Nephron progenitor cell (in vitro differentiated cells): Measurements from ENCODE around the gene HPSE2.

ENCODE experiments used
- DNase-seq: peaks from one replicate; pipeline ENCODE4 v3.0.0; 2021
- H3K27ac Mint-ChIP-seq: 2 replicates; pipeline ENCODE4 v1.8.0; 2021; ENCODE audit warnings: mild to moderate bottlenecking, moderate library complexity, mixed read lengths
- H3K27me3 Mint-ChIP-seq: 2 replicates; pipeline ENCODE4 v1.8.0; 2021; ENCODE audit warnings: mild to moderate bottlenecking, low read depth, mixed read lengths; ENCODE audit not compliant: poor library complexity
- H3K36me3 Mint-ChIP-seq: 2 replicates; pipeline ENCODE4 v1.8.0; 2021; ENCODE audit warnings: low read depth, mixed read lengths
- H3K4me1 Mint-ChIP-seq: 2 replicates; pipeline ENCODE4 v1.8.0; 2021; ENCODE audit warnings: mixed read lengths
- H3K4me3 Mint-ChIP-seq: 2 replicates; pipeline ENCODE4 v1.8.0; 2021; ENCODE audit warnings: mild to moderate bottlenecking, moderate library complexity, mixed read lengths
- H3K9me3 Mint-ChIP-seq: 2 replicates; pipeline ENCODE4 v1.8.0; 2021; ENCODE audit warnings: mild to moderate bottlenecking, moderate library complexity, mixed read lengths
- CTCF ChIP-seq: fragments of 200-600 bp; sonication (generic); IDR thresholded peaks from 2 replicates; pipeline ENCODE4 v1.5.0; 2021; ENCODE audit warnings: antibody characterized with exemption

Gene HPSE2

GRCh38 chr10:98951269-98952000, 284.2 kb downstream of the HPSE2 start:
- no peaks in the 10 kb centered on the region for H3K9me3 Mint-ChIP-seq
- no peak for TF ChIP-seq CTCF
- H3K4me1 Mint-ChIP-seq: no peaks in the 10 kb centered on the region
- H3K27ac Mint-ChIP-seq: no peak overlapping the region
- H3K36me3 Mint-ChIP-seq: no peaks in the 10 kb centered on the region
- no peak for DNase-seq
- no peak overlapping the region for H3K4me3 Mint-ChIP-seq
- no peaks in the 10 kb centered on the region for H3K27me3 Mint-ChIP-seq

DNA sequence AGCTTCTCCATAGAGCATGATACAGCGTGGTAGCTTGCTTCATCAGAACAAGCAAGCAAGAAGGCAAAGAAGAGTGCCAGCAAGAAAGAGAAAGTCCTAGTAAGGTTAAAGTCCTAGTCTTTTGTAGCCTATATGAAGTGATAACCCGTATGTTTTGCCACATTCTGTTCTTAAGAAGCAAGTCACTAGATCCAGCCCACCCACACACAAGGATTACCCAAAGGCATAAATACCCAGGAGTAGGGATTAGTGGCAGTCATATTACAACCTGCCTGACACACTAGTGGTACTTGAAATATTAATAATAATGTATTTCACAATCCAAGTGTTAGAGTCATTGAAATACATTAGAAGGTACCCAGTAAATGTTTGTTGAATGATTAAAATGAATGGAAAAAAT, 285.5 kb downstream of the HPSE2 start:
- no peak for TF ChIP-seq CTCF
- no peak overlapping the region for H3K27ac Mint-ChIP-seq
- no peak for DNase-seq
- H3K9me3 Mint-ChIP-seq: no peaks in the 10 kb centered on the region
- no peaks in the 10 kb centered on the region for H3K36me3 Mint-ChIP-seq
- no peak overlapping the region for H3K4me3 Mint-ChIP-seq
- H3K27me3 Mint-ChIP-seq: no peaks in the 10 kb centered on the region
- H3K4me1 Mint-ChIP-seq: no peaks in the 10 kb centered on the region

GRCh38 chr10:98949306-98949705, 286.3 kb downstream of the HPSE2 start:
- no peak for TF ChIP-seq CTCF
- no peaks in the 10 kb centered on the region for H3K36me3 Mint-ChIP-seq
- H3K27ac Mint-ChIP-seq: no peak overlapping the region
- no peak overlapping the region for H3K4me3 Mint-ChIP-seq
- H3K27me3 Mint-ChIP-seq: no peaks in the 10 kb centered on the region
- H3K4me1 Mint-ChIP-seq: peaks cover 4% of the 10 kb centered on the region
- H3K9me3 Mint-ChIP-seq: no peaks in the 10 kb centered on the region
- DNase-seq: no peak

DNA sequence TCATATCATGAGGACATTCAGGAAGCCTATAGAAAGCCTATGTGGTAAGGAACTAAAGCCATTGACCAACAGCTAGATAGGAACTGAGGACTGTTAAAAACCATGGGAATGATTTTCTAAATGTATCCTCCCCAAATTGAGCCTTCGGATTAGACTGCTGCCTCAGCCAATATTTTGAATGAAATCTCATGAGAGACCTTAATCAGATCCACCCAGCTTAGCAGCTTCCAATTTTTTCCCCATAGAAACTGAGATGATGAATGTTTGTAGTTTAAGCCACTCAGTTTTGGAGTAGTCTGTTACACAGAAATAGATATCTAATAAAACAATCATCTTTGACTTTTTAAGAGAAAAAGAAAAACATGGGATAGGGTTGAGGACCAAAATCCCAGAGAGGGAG, 292.0 kb downstream of the HPSE2 start:
- Mint-ChIP-seq H3K4me3 (no peak overlapping the region), H3K36me3 (no peaks in the 10 kb centered on the region), H3K9me3 (peaks cover 3% of the 10 kb centered on the region), H3K27ac (no peak overlapping the region), H3K4me1 (peaks cover 4% of the 10 kb centered on the region), H3K27me3 (no peaks in the 10 kb centered on the region)
- no peak for TF ChIP-seq CTCF
- DNase-seq: no peak

- Mint-ChIP-seq H3K27me3 (no peaks in the 10 kb centered on the region), H3K4me3 (no peak overlapping the region), H3K9me3 (peaks cover 27% of the 10 kb centered on the region), H3K36me3 (no peaks in the 10 kb centered on the region), H3K27ac (no peak overlapping the region), H3K4me1 (no peaks in the 10 kb centered on the region)
- no peak for DNase-seq
- TF ChIP-seq CTCF: no peak
Measured at GRCh38 chr10:98929709-98930108, 305.9 kb downstream of the HPSE2 start.

- Mint-ChIP-seq H3K36me3 (no peaks in the 10 kb centered on the region), H3K9me3 (peaks cover 3% of the 10 kb centered on the region), H3K4me3 (no peak overlapping the region), H3K4me1 (peaks cover 9% of the 10 kb centered on the region), H3K27ac (no peak overlapping the region), H3K27me3 (no peaks in the 10 kb centered on the region)
- no peak for DNase-seq
- TF ChIP-seq CTCF: no peak
Measured at GRCh38 chr10:98925651-98926050, 310.0 kb downstream of the HPSE2 start.
